Endodermal cell (in vitro differentiated cells): ENCODE results near the gene CNPY3. TPM values are rescaled to one million over a fixed set of nuclear protein-coding genes. Genes with fewer than 3 reads are reported as not detected.

ENCODE experiments used
- DNase-seq: peaks from one replicate; pipeline ENCODE4 v3.0.0-alpha.2; 2017
- H3K27ac ChIP-seq: 2 replicates; pipeline ENCODE4 v1.5.1; 2013; ENCODE audit warnings: mild to moderate bottlenecking, low read depth, low read length, moderate library complexity
- H3K27me3 ChIP-seq: 2 replicates; pipeline ENCODE4 v1.6.1; 2013; ENCODE audit warnings: mild to moderate bottlenecking, low read length, moderate library complexity; ENCODE audit not compliant: insufficient read depth, control insufficient read depth, poor library complexity, severe bottlenecking
- H3K36me3 ChIP-seq: 2 replicates; pipeline ENCODE4 v1.7.0; 2013; ENCODE audit warnings: mild to moderate bottlenecking, low read length, moderate library complexity; ENCODE audit not compliant: control insufficient read depth, insufficient read depth
- H3K4me1 ChIP-seq: one replicate; pipeline ENCODE4 v1.7.0; 2013; ENCODE audit warnings: low read length; ENCODE audit not compliant: control insufficient read depth, insufficient read depth
- H3K4me3 ChIP-seq: 2 replicates; pipeline ENCODE4 v1.5.1; 2013; ENCODE audit warnings: mild to moderate bottlenecking, low read length, moderate library complexity
- H3K9ac ChIP-seq: 2 replicates; pipeline ENCODE4 v1.6.1; 2013; ENCODE audit warnings: mild to moderate bottlenecking, low read length, moderate library complexity; ENCODE audit not compliant: poor library complexity, severe bottlenecking; ENCODE audit errors: extremely low read depth
- H3K9me3 ChIP-seq: 2 replicates; pipeline ENCODE4 v1.6.1; 2013; ENCODE audit warnings: mild to moderate bottlenecking, low read length, moderate library complexity; ENCODE audit not compliant: control insufficient read depth
- H3K27ac Mint-ChIP-seq: 2 replicates; pipeline ENCODE4 v1.8.0; 2020; ENCODE audit warnings: mixed read lengths
- H3K27me3 Mint-ChIP-seq: 2 replicates; pipeline ENCODE4 v1.8.0; 2021; ENCODE audit warnings: mild to moderate bottlenecking, mixed read lengths; ENCODE audit not compliant: insufficient read depth
- H3K36me3 Mint-ChIP-seq: 2 replicates; pipeline ENCODE4 v1.8.0; 2020; ENCODE audit warnings: low read depth, mixed read lengths
- H3K4me1 Mint-ChIP-seq: 2 replicates; pipeline ENCODE4 v1.8.0; 2020; ENCODE audit warnings: mixed read lengths
- H3K4me3 Mint-ChIP-seq: 2 replicates; pipeline ENCODE4 v1.8.0; 2020; ENCODE audit warnings: mild to moderate bottlenecking, moderate library complexity, mixed read lengths
- H3K9me3 Mint-ChIP-seq: 2 replicates; pipeline ENCODE4 v1.8.0; 2020; ENCODE audit warnings: mild to moderate bottlenecking, mixed read lengths
- WGBS, 2 experiments: methylation state at CpG; one replicate each; pipeline versions ENCODE4 v1.1.5 to v1.1.7; 2013; ENCODE audit warnings: missing lambda C conversion rate in 2 of 2, mixed read lengths in 1 of 2; ENCODE audit not compliant: insufficient coverage in 1 of 2, insufficient read length in 1 of 2; 5-methylcytosine and 5-hydroxymethylcytosine counted together
- total RNA-seq, 2 donors: library from RNA; stranded (reverse); fragmentation: NEBNext Ultra II Directional in 1 of 2; extraction: Animal tissue kit (Norgen Biotek cat#: 25700) in 1 of 2; gene quantifications; 2 replicates in 1 of 2; 3 replicates in 1 of 2; pipeline ENCODE4 v1.2.1, GENCODE V29; 2021
- TF ChIP-seq, protein P1 (sequence below): fragments of 200-600 bp; sonication (generic); conservative IDR thresholded peaks from 2 replicates; pipeline ENCODE4 v1.5.0; 2021; ENCODE audit warnings: antibody characterized with exemption, mild to moderate bottlenecking

Gene CNPY3
- total RNA-seq, 2 donors from 2014 or later = 72.7 to 73.6 TPM

- TF ChIP-seq, protein P1, sequence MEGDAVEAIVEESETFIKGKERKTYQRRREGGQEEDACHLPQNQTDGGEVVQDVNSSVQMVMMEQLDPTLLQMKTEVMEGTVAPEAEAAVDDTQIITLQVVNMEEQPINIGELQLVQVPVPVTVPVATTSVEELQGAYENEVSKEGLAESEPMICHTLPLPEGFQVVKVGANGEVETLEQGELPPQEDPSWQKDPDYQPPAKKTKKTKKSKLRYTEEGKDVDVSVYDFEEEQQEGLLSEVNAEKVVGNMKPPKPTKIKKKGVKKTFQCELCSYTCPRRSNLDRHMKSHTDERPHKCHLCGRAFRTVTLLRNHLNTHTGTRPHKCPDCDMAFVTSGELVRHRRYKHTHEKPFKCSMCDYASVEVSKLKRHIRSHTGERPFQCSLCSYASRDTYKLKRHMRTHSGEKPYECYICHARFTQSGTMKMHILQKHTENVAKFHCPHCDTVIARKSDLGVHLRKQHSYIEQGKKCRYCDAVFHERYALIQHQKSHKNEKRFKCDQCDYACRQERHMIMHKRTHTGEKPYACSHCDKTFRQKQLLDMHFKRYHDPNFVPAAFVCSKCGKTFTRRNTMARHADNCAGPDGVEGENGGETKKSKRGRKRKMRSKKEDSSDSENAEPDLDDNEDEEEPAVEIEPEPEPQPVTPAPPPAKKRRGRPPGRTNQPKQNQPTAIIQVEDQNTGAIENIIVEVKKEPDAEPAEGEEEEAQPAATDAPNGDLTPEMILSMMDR = no peak
- Histone ChIP-seq H3K36me3 (no peaks in the 10 kb centered on the region), H3K4me3 (no peak overlapping the region), H3K9me3 (no peaks in the 10 kb centered on the region), H3K27ac (no peak overlapping the region), H3K4me1 (no peaks in the 10 kb centered on the region), H3K9ac (no peak overlapping the region), H3K27me3 (no peaks in the 10 kb centered on the region)
- no peak overlapping the region for H3K4me3 Mint-ChIP-seq
- no peak for DNase-seq
- H3K27ac Mint-ChIP-seq = no peak overlapping the region
- peaks cover 2% of the 10 kb centered on the region for H3K27me3 Mint-ChIP-seq
- 85 to 92% methylated on average over 3 to 6 of the region's 6 CpGs for WGBS, 2 experiments
- no peaks in the 10 kb centered on the region for H3K4me1 Mint-ChIP-seq
- H3K9me3 Mint-ChIP-seq = no peaks in the 10 kb centered on the region
- H3K36me3 Mint-ChIP-seq = no peaks in the 10 kb centered on the region
These were observed 7.5 kb upstream of the CNPY3 start for GRCh38 chr6:42921801-42922200.

GRCh38 chr6:42923666-42924065 is 5.6 kb upstream of the CNPY3 start:
- Mint-ChIP-seq H3K27me3 (peaks cover 2% of the 10 kb centered on the region), H3K36me3 (no peaks in the 10 kb centered on the region), H3K9me3 (no peaks in the 10 kb centered on the region), H3K27ac (no peak overlapping the region), H3K4me1 (peaks cover 4% of the 10 kb centered on the region), H3K4me3 (no peak overlapping the region)
- no peak for DNase-seq
- H3K36me3 ChIP-seq = no peaks in the 10 kb centered on the region
- no peaks in the 10 kb centered on the region for H3K4me1 ChIP-seq
- TF ChIP-seq, protein P1 = no peak
- H3K4me3 ChIP-seq = no peak overlapping the region
- no peak overlapping the region for H3K27ac ChIP-seq
- no peaks in the 10 kb centered on the region for H3K9me3 ChIP-seq
- 77 to 100% methylated on average over 2 of the region's 2 CpGs for WGBS, 2 experiments
- no peak overlapping the region for H3K9ac ChIP-seq
- no peaks in the 10 kb centered on the region for H3K27me3 ChIP-seq

DNA sequence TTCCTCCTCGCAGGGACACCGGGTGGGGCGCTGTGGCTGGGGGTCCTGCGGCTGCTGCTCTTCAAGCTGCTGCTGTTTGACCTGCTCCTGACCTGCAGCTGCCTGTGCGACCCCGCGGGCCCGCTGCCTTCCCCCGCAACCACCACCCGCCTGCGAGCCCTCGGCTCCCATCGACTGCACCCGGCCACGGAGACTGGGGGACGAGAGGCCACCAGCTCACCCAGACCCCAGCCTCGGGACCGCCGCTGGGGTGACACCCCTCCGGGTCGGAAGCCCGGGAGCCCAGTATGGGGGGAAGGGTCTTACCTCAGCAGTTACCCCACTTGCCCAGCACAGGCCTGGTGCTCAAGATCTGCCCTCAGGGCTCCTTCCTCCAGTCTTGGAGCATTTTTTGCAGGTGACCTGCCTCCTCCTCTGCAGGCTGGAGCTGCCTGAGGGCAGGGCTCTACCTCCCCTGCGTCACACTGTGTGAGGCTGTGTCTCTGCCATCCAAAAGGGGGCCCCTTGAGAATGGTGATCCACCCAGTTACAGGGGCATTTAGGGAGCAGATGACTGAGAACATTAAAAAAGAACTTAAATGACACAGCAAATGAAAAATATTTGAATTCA is 3.9 kb upstream of the CNPY3 start:
- H3K9me3 Mint-ChIP-seq = no peaks in the 10 kb centered on the region
- H3K27me3 Mint-ChIP-seq = peaks cover 2% of the 10 kb centered on the region
- peak; percentile 67 for DNase-seq
- peaks cover 7% of the 10 kb centered on the region for H3K4me1 Mint-ChIP-seq
- TF ChIP-seq, protein P1 = peak; percentile 11
- no peak overlapping the region for H3K27ac Mint-ChIP-seq
- H3K36me3 ChIP-seq = no peaks in the 10 kb centered on the region
- H3K9ac ChIP-seq = no peak overlapping the region
- no peaks in the 10 kb centered on the region for H3K36me3 Mint-ChIP-seq
- 87 to 91% methylated on average over 9 to 23 of the region's 23 CpGs for WGBS, 2 experiments
- H3K4me3 ChIP-seq = no peak overlapping the region
- no peaks in the 10 kb centered on the region for H3K4me1 ChIP-seq
- H3K27me3 ChIP-seq = no peaks in the 10 kb centered on the region
- no peak overlapping the region for H3K4me3 Mint-ChIP-seq
- no peak overlapping the region for H3K27ac ChIP-seq
- no peaks in the 10 kb centered on the region for H3K9me3 ChIP-seq
